OCI-LY1 (cell line): ENCODE results near the gene RALGDS.

Experiments used
- H2AFZ ChIP-seq: fragments of 200-600 bp; sonication (generic), shearing (Covaris generic); 2 replicates; pipeline ENCODE4 v1.6.0; 2014; ENCODE audit warnings: antibody characterized with exemption, mild to moderate bottlenecking, low read length
- H3F3A ChIP-seq: fragments of 200-600 bp; sonication (generic), shearing (Covaris generic); 2 replicates; pipeline ENCODE4 v1.6.0; 2014; ENCODE audit warnings: mild to moderate bottlenecking, antibody characterized with exemption, low read length, moderate library complexity; ENCODE audit not compliant: insufficient read depth
- H3K27ac ChIP-seq: fragments of 200-600 bp; sonication (generic); 2 replicates; pipeline ENCODE4 v1.5.1; 2014; ENCODE audit warnings: low read length, mixed run types, mild to moderate bottlenecking, low read depth; ENCODE audit not compliant: poor library complexity, severe bottlenecking
- H3K27me3 ChIP-seq: fragments of 200-600 bp; sonication (generic); 2 replicates; pipeline ENCODE4 v1.6.0; 2014; ENCODE audit warnings: antibody characterized with exemption, mild to moderate bottlenecking, low read length, moderate library complexity; ENCODE audit not compliant: insufficient read depth
- H3K36me3 ChIP-seq: fragments of 200-600 bp; sonication (generic); 2 replicates; pipeline ENCODE4 v1.6.1; 2014; ENCODE audit warnings: mild to moderate bottlenecking, antibody characterized with exemption, low read length, moderate library complexity, mixed read lengths; ENCODE audit not compliant: insufficient read depth
- H3K4me1 ChIP-seq: fragments of 200-600 bp; sonication (generic); 2 replicates; pipeline ENCODE4 v1.5.1; 2014; ENCODE audit warnings: mild to moderate bottlenecking, low read length, moderate library complexity; ENCODE audit not compliant: insufficient read depth, severe bottlenecking
- H3K4me2 ChIP-seq: fragments of 200-600 bp; sonication (generic), shearing (Covaris generic); 2 replicates; pipeline ENCODE4 v1.6.1; 2014; ENCODE audit warnings: low read length
- H3K4me3 ChIP-seq: fragments of 200-600 bp; sonication (generic); 2 replicates; pipeline ENCODE4 v1.5.1; 2014; ENCODE audit warnings: low read length, low read depth, mild to moderate bottlenecking, mixed read lengths; ENCODE audit not compliant: poor library complexity, severe bottlenecking
- H3K79me2 ChIP-seq: fragments of 200-600 bp; shearing (Covaris generic); 2 replicates; pipeline ENCODE4 v1.6.1; 2016; ENCODE audit warnings: mixed run types, low read length, mixed read lengths; ENCODE audit not compliant: insufficient read depth
- H3K9ac ChIP-seq: fragments of 200-600 bp; sonication (generic), shearing (Covaris generic); 2 replicates; pipeline ENCODE4 v1.6.1; 2014; ENCODE audit warnings: mild to moderate bottlenecking, low read length, mixed read lengths
- H3K9me2 ChIP-seq: fragments of 200-600 bp; sonication (generic), shearing (Covaris generic); 2 replicates; pipeline ENCODE4 v1.6.1; 2014; ENCODE audit warnings: low read depth, mild to moderate bottlenecking, low read length, mixed read lengths
- H3K9me3 ChIP-seq: fragments of 200-600 bp; shearing (Covaris generic); 2 replicates; pipeline ENCODE4 v1.6.1; 2014; ENCODE audit warnings: low read length, mixed read lengths
- H4K20me1 ChIP-seq: fragments of 200-600 bp; sonication (generic), shearing (Covaris generic); 2 replicates; pipeline ENCODE4 v1.6.0; 2016; ENCODE audit warnings: mild to moderate bottlenecking, low read length; ENCODE audit not compliant: insufficient read depth
- CTCF ChIP-seq: fragments of 200-600 bp; sonication (generic), shearing (Covaris generic); IDR thresholded peaks from 2 replicates; pipeline ENCODE4 v1.5.1; 2017; ENCODE audit warnings: mild to moderate bottlenecking, antibody characterized with exemption, low read length, moderate library complexity, mixed read lengths
- EZH2 ChIP-seq: fragments of 200-600 bp; sonication (generic), shearing (Covaris generic); IDR thresholded peaks from 2 replicates; pipeline ENCODE4 v1.8.0; 2017; ENCODE audit warnings: borderline replicate concordance, mixed run types, mild to moderate bottlenecking, antibody characterized with exemption, low read length, moderate library complexity, mixed read lengths

The RALGDS gene

GRCh38 chr9:133080161-133080560 is 40.9 kb downstream of the RALGDS start:
- no peak for TF ChIP-seq EZH2
- TF ChIP-seq CTCF = no peak
- Histone ChIP-seq H3K4me3 (no peak overlapping the region), H4K20me1 (no peaks in the 10 kb centered on the region), H3K9me3 (no peaks in the 10 kb centered on the region), H3K4me2 (no peak overlapping the region), H3F3A (no peaks in the 10 kb centered on the region), H2AFZ (no peak overlapping the region), H3K4me1 (no peaks in the 10 kb centered on the region), H3K27ac (no peak overlapping the region), H3K9me2 (no peaks in the 10 kb centered on the region), H3K79me2 (no peaks in the 10 kb centered on the region), H3K27me3 (no peaks in the 10 kb centered on the region), H3K36me3 (no peaks in the 10 kb centered on the region), H3K9ac (no peak overlapping the region)

GRCh38 chr9:133078486-133078885 is 42.6 kb downstream of the RALGDS start:
- Histone ChIP-seq H3K79me2 (no peaks in the 10 kb centered on the region), H3K4me3 (no peak overlapping the region), H3K4me2 (no peak overlapping the region), H3K9me2 (no peaks in the 10 kb centered on the region), H3K9ac (no peak overlapping the region), H3F3A (no peaks in the 10 kb centered on the region), H3K27me3 (no peaks in the 10 kb centered on the region), H3K4me1 (no peaks in the 10 kb centered on the region), H4K20me1 (no peaks in the 10 kb centered on the region), H2AFZ (no peak overlapping the region), H3K27ac (no peak overlapping the region), H3K36me3 (no peaks in the 10 kb centered on the region), H3K9me3 (no peaks in the 10 kb centered on the region)
- TF ChIP-seq EZH2 = no peak
- no peak for TF ChIP-seq CTCF

GRCh38 chr9:133076691-133077090 is 44.3 kb downstream of the RALGDS start:
- no peaks in the 10 kb centered on the region for H4K20me1 ChIP-seq

GRCh38 chr9:133075925-133076630 is 45.0 kb downstream of the RALGDS start:
- H3K9me3 ChIP-seq = no peaks in the 10 kb centered on the region
- no peaks in the 10 kb centered on the region for H3K9me2 ChIP-seq
- H2AFZ ChIP-seq = no peak overlapping the region
- no peaks in the 10 kb centered on the region for H3K27me3 ChIP-seq
- H3K36me3 ChIP-seq = no peaks in the 10 kb centered on the region
- H3K4me2 ChIP-seq = no peak overlapping the region
- H3K4me3 ChIP-seq = no peak overlapping the region
- no peak overlapping the region for H3K9ac ChIP-seq
- H4K20me1 ChIP-seq = no peaks in the 10 kb centered on the region
- no peaks in the 10 kb centered on the region for H3F3A ChIP-seq
- no peaks in the 10 kb centered on the region for H3K4me1 ChIP-seq
- H3K79me2 ChIP-seq = no peaks in the 10 kb centered on the region
- no peak for TF ChIP-seq CTCF
- no peak for TF ChIP-seq EZH2
- no peak overlapping the region for H3K27ac ChIP-seq

More at GRCh38 chr9:133076691-133077090, 44.3 kb downstream of the RALGDS start:
- Histone ChIP-seq H3K27ac (no peak overlapping the region), H3K79me2 (no peaks in the 10 kb centered on the region), H3K9me2 (no peaks in the 10 kb centered on the region), H2AFZ (no peak overlapping the region), H3K4me1 (no peaks in the 10 kb centered on the region), H3K4me3 (no peak overlapping the region), H3K4me2 (no peak overlapping the region), H3K9me3 (no peaks in the 10 kb centered on the region), H3K27me3 (no peaks in the 10 kb centered on the region), H3F3A (no peaks in the 10 kb centered on the region), H3K9ac (no peak overlapping the region), H3K36me3 (no peaks in the 10 kb centered on the region)
- no peak for TF ChIP-seq EZH2
